GM18861 (cell line): ENCODE measurements around the gene USP10.

Experiments
- ATAC-seq: cut with Tn5 transposase; IDR thresholded peaks from one replicate; pipeline ENCODE4 v1.9.1; 2021; ENCODE audit not compliant: unreplicated experiment

The USP10 gene

GRCh38 chr16:84821179-84821578 lies 121.4 kb downstream of the USP10 start:
- no peak for ATAC-seq

DNA sequence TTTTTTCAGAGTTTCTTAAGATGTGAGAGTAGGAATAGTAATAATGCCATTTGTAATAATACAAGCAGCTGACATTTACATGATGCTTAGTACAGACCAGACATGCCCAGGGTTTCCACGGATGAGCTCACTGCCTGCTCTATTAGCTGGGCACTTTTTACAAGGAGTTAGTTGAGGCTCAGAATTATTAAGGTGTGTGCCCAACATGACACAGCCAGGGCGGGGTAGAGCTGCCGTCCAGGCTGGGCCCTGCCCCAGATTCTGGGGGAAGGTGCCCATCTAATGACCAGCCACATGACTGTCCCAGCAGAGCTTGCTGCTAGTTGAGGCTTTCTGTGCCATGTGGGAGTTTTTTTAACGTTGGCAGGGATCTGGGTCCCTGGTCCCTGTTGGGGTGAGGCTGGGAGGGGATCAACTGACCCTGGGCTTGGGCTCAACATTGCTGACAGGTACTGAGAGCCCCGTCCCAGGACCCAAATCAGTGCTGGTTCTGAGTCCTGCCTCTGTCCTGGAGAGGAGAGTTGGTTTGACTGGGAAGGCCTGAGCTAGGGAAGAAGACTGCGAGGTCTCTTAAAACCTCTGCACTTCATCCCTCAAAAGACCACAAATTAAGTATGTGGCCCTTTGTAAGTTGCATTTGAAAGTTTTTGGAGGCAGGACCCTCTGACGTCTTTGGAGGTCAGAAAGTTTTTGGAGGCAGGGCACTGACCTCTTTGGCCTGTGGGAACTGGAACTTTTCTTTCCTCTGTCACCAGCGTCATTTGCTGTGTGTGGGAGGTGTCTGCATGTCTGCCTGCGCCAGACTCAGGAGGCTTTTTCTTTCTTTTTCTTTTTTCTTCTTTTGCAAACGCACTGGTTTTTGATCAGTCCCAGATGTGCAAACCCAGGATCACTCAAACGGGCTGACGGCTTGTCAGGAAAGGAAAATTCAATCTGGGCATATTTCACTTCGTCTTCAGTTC lies 122.2 kb downstream of the USP10 start:
- ATAC-seq: no peak

DNA sequence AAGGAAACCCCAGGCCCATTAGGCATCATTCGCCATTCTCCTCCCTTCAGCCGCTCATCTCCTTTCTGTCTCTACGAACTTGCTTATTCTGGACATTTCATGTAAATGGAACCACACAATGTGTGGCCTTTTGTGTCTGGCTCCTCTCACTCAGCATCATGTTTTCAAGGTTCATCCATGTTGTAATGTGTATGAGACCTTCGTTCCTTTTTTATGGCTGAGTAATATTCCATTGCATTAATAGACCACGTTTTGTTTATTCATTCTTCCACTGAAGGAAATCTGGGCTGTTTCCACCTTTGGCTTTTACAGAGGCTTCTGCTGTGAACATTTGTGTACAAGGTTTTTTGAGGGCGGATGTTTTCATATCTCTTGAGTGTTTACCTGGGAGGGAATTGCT lies 123.2 kb downstream of the USP10 start:
- no peak for ATAC-seq

DNA sequence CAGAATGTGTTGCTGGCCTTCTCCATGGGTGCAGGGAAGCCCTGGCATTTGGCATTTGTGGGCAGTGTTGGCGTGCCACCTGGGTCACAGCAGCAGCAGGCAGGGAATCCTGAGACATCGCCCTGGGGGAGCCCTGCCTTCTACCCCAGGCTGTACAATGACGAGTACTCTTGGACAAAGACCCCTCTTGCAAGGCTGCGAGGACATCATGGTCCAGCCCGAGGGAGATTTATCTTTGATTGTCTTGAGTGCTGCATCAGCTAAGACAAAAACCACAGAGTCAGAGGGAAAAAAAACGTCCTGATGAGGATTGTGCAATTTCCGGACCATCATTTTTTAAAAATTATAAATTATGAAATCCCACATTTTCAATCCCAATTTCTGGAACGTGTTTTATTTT lies 123.7 kb downstream of the USP10 start:
- no peak for ATAC-seq

GRCh38 chr16:84823926-84824325 lies 124.1 kb downstream of the USP10 start:
- ATAC-seq: no peak

DNA sequence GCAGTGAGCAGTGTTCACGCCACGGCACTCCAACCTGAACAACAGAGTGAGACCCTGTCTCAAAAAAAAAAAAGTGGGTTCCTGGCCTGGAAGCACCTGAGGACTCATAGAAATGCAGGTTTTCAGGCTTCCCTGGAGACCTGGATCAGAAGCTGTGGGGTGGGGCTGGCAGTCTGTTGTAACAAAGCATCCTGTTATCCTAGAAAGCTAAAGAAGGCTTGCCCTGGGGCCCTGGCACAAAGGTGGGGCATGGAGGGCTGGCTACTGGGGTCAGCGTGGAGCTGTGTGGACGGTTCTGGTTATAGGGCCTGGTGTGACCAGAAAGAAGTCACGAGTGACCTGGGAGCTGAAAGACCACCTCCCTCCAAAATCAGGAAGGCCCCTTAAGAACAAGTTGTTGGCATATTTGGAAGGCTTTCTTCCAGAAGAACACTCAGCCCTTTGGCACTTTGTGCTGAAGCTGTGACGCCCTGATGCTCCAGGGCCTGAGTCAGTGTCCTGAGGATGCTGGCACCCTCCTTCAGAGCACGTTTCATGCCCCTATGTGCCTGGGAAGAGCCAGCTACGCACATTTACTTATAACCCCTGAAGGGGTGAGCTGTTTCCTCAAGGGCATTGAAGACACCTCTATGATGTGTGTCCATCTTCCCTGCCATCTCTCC lies 126.2 kb downstream of the USP10 start:
- ATAC-seq: no peak

GRCh38 chr16:84826558-84826941 lies 126.8 kb downstream of the USP10 start:
- no peak for ATAC-seq

DNA sequence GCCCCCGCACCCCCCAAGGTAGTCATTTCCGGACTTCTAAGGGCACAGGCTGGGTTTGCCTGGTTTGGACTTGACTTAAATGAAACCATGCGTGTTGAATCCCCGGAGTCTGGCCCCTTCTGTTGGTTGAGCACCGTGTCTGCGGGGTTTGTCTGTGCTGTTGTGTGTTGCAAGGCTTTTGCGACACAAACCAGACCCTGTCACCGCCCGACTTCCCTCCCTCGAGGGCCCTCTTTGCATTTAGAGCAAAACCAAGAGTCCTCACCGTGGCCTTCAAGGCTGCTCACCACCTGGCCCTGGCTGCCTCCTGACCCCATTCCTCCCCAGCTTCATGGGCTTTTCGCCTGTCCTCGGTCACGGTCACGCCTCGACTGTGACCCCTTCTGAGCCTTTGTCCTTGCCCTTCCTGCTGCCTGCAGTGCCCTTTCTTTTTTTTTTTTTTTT lies 127.4 kb downstream of the USP10 start:
- ATAC-seq: no peak

GRCh38 chr16:84827897-84828296 lies 128.1 kb downstream of the USP10 start:
- no peak for ATAC-seq

- ATAC-seq: no peak
Measured at GRCh38 chr16:84828322-84828721, 128.5 kb downstream of the USP10 start.
